HEK293T (cell line): ENCODE results near the gene KDM4C.

ENCODE experiments used
- CTCF ChIA-PET: fragments of 350-600 bp; formaldehyde crosslinking; extraction: SDS; loops from one replicate; lab custom pipeline; 2021; ENCODE audit warnings: antibody characterized with exemption, inconsistent platforms; lab: Yijun Ruan, JAX
- POLR2A ChIA-PET: fragments of 350-600 bp; formaldehyde crosslinking; extraction: SDS; loops from one replicate; lab custom pipeline; 2020; ENCODE audit warnings: antibody characterized with exemption, inconsistent platforms; lab: Yijun Ruan, JAX
- DNase-seq: peaks from one replicate; pipeline ENCODE4 v3.0.0; 2012; ENCODE audit warnings: mixed read lengths; ENCODE audit errors: extremely low spot score
- ARNT ChIP-seq: fragments of 450-650 bp; IDR thresholded peaks from 2 replicates; pipeline ENCODE4 v1.6.1; 2017; ENCODE audit warnings: mild to moderate bottlenecking
- BHLHE40 ChIP-seq: fragments of 450-650 bp; IDR thresholded peaks from 2 replicates; pipeline ENCODE4 v1.6.1; 2016; ENCODE audit warnings: mild to moderate bottlenecking, moderate library complexity, borderline replicate concordance
- CTBP1 ChIP-seq: fragments of 450-650 bp; IDR thresholded peaks from 2 replicates; pipeline ENCODE4 v1.6.1; 2016; ENCODE audit warnings: borderline replicate concordance
- ELF4 ChIP-seq: fragments of 450-650 bp; IDR thresholded peaks from 2 replicates; pipeline ENCODE4 v1.6.1; 2017; ENCODE audit warnings: antibody characterized with exemption
- FOXA1 ChIP-seq: fragments of 450-650 bp; IDR thresholded peaks from 2 replicates; pipeline ENCODE4 v1.6.1; 2016; ENCODE audit warnings: mild to moderate bottlenecking
- FOXK2 ChIP-seq: fragments of 450-650 bp; IDR thresholded peaks from 2 replicates; pipeline ENCODE4 v1.6.1; 2016; ENCODE audit warnings: mild to moderate bottlenecking
- FOXM1 ChIP-seq: fragments of 450-650 bp; IDR thresholded peaks from 2 replicates; pipeline ENCODE4 v1.6.1; 2017; ENCODE audit warnings: mild to moderate bottlenecking, borderline replicate concordance
- HDGF ChIP-seq: fragments of 450-650 bp; IDR thresholded peaks from 2 replicates; pipeline ENCODE4 v1.6.1; 2017; ENCODE audit warnings: antibody characterized with exemption, borderline replicate concordance
- L3MBTL2 ChIP-seq: fragments of 450-650 bp; conservative IDR thresholded peaks from 2 replicates; pipeline ENCODE4 v1.6.1; 2016; ENCODE audit warnings: mild to moderate bottlenecking
- LEF1 ChIP-seq: fragments of 450-650 bp; IDR thresholded peaks from 2 replicates; pipeline ENCODE4 v1.6.1; 2017; ENCODE audit warnings: mild to moderate bottlenecking, borderline replicate concordance
- NFRKB ChIP-seq: fragments of 450-650 bp; IDR thresholded peaks from 2 replicates; pipeline ENCODE4 v1.6.1; 2016; ENCODE audit warnings: mild to moderate bottlenecking, moderate library complexity
- PKNOX1 ChIP-seq: fragments of 450-650 bp; IDR thresholded peaks from 2 replicates; pipeline ENCODE4 v1.6.1; 2016
- SP1 ChIP-seq: fragments of 450-650 bp; IDR thresholded peaks from 2 replicates; pipeline ENCODE4 v1.6.1; 2017
- SUZ12 ChIP-seq: fragments of 450-650 bp; IDR thresholded peaks from 2 replicates; pipeline ENCODE4 v1.6.1; 2016; ENCODE audit warnings: mild to moderate bottlenecking
- TARDBP ChIP-seq: fragments of 450-650 bp; IDR thresholded peaks from 2 replicates; pipeline ENCODE4 v1.6.1; 2016
- ZNF384 ChIP-seq: fragments of 450-650 bp; IDR thresholded peaks from 2 replicates; pipeline ENCODE4 v1.6.1; 2016

KDM4C gene

DNA sequence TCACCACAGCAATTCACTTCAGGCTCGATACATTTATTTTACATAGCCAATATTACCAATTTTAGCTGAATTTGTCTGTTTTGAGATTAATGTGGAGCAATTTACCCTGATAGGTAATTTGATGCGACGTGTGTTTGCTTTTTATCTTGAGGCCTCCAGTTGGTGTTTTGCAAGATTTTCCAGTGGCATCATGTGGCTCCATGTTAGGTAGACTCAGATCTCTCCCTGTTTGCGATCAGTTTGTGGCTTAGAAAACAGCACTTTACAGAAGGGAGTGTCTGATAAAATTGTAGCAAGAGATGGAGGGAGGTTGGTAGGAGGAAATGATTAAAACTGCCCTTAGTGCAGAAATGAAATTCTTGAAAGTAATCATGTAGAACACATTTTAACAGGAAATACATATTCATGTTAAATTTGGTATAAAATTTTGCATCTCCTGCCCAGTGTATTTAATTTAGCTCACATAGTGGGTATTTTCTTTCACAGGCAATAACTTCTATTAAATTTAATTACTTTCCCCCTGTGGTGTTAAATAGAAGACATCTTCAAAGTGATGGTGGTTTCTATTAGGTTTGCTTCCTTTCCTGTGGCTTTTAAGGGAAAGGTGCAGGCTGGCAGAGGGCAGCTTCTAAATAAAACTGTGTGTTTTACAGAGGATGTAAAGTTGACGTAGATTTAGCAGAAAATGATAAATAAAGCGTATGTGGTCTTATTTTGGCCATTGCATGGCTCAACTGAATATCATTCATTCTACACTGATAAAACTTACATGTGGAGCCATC, 135.8 kb downstream of the KDM4C start:
- DNase-seq = no peak
- POLR2A ChIA-PET = no interaction called here
- CTCF ChIA-PET = no interaction called here
- TF ChIP-seq SUZ12 (no peak), BHLHE40 (no peak), HDGF (no peak), ZNF384 (no peak), TARDBP (no peak), NFRKB (no peak), L3MBTL2 (no peak), ELF4 (no peak), FOXA1 (no peak), PKNOX1 (no peak)

DNA sequence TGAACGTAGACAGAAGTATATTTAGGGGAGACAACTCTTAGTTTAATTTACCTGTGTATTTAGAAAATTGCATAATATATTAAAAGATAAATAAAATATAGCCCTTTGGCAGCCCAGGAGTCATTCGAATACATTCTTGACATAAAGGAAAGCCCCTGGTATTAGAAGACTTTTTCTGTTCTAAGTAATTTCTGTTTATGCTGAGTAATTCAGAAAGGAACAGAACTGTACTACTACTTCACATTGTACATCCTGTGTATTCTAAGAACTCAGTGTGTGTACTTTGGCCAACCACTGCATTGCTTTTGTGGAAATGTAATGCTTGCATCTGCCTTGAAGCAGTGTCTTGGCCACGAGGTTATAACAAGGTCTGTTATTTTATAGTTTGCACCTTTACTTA, 136.4 kb downstream of the KDM4C start:
- ChIA-PET POLR2A (no interaction called here), CTCF (no interaction called here)
- TF ChIP-seq SP1 (no peak), FOXA1 (no peak), LEF1 (no peak), FOXM1 (no peak), FOXK2 (no peak), ARNT (no peak), ZNF384 (no peak), PKNOX1 (no peak), SUZ12 (no peak), CTBP1 (no peak), TARDBP (no peak), ELF4 (no peak), BHLHE40 (no peak)
- no peak for DNase-seq

GRCh38 chr9:6895754-6896153, 138.0 kb downstream of the KDM4C start:
- DNase-seq = no peak
- TF ChIP-seq ZNF384 (no peak), CTBP1 (no peak), L3MBTL2 (no peak), TARDBP (no peak), ARNT (no peak), FOXK2 (no peak), NFRKB (no peak), LEF1 (no peak), FOXM1 (no peak), SP1 (no peak), SUZ12 (no peak), BHLHE40 (no peak), ELF4 (no peak), FOXA1 (no peak), PKNOX1 (no peak)
- ChIA-PET POLR2A (no interaction called here), CTCF (no interaction called here)

DNA sequence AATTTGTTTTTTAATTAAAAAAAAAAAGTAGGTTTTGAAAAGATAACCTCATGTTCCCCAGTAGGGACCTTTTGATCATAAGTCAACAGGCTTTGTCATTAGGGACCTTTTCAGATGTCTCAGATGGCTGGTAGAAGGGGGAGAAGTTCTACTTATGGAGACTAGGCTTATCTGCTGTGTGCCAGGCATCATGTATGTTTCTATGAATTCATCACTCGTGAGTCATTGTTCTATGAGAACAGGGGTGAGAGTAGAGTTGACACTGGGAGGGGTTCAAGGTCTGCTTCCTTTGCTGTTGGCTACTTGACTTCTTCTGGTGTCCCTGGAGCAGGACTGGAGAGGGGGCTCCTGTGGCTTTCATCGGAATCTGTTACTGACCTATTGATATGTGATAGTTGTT, 138.8 kb downstream of the KDM4C start:
- POLR2A ChIA-PET = no interaction called here
- TF ChIP-seq CTBP1 (no peak), FOXK2 (no peak), NFRKB (no peak), FOXA1 (no peak), BHLHE40 (no peak), SUZ12 (no peak), L3MBTL2 (no peak), ZNF384 (no peak), HDGF (no peak), LEF1 (no peak), ARNT (no peak), SP1 (no peak)
- CTCF ChIA-PET = no interaction called here
- no peak for DNase-seq

DNA sequence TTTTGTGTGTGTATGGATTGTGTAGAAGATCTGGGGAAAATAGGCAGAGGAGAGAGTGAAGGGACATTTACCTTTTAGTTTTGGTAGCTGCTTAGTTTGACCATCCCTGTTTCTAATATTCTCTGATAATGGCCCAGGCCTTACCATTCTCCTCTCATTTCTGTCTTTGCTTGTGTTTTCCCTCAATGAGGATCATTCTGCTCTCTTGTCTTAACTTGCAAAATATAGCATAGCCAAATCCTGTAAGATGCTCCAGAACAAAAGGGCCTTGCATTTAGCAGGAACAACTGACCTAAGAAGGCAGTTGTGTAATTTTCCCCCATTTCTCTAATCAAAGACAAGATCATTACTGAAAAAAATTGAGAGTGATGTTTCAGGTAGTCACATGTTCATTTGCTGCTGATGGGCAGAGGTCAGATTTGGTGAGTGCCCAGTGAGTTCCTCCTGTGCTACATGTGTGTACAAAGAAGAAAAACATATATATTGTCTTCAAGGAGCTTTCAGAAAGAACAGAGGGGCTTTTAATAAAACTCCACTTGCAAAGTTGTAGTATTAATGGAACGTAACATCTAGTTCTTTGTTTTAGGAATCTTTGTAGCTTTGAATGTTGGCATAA, 139.5 kb downstream of the KDM4C start:
- TF ChIP-seq NFRKB = no peak
- no peak for TF ChIP-seq HDGF
- no peak for TF ChIP-seq BHLHE40
- no peak for TF ChIP-seq PKNOX1
- TF ChIP-seq LEF1 = no peak
- no peak for TF ChIP-seq ELF4
- TF ChIP-seq CTBP1 = no peak
- no peak for TF ChIP-seq ZNF384
- TF ChIP-seq TARDBP = no peak
- TF ChIP-seq SUZ12 = no peak
- no peak for TF ChIP-seq FOXA1
- no peak for TF ChIP-seq L3MBTL2
- ChIA-PET POLR2A (no interaction called here), CTCF (no interaction called here)
- DNase-seq = no peak
